HG02981 (cell line): Measurements from ENCODE around the gene IFNGR2.

Experiments
- ATAC-seq: cut with Tn5 transposase; IDR thresholded peaks from one replicate; pipeline ENCODE4 v1.9.1; 2021; ENCODE audit warnings: mild to moderate bottlenecking, moderate library complexity; ENCODE audit not compliant: unreplicated experiment

Gene IFNGR2

DNA sequence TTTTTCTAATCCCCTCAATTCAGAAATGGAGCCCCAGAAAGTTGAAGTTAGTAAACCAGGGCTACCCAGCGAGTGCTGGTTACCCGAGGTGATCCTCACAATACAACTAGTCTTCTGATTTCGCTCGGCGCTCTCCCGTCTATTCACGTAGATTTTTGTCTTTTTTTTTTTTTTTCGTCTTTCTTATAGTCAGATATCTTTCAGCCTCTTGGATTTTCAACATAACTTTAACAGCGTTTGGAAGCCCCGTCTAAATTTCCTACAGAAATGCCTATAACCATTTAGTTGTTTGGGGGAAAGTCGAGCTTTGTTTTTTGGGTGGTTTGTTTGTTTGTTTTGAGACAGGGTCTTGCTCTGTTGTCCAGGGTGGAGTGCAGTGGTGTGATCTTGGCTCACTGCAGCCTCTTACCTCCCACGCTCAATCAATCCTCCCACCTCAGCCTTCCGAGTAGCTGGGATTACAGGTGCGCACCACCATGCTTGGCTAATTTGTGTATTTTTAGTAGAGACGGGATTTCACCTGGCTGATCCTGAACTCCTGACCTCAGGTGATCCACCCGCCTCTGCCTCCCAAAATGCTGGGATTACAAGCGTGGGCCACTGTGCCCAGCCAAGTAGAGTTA lies 77.4 kb downstream of the IFNGR2 start:
- peak; percentile 0 for ATAC-seq

DNA sequence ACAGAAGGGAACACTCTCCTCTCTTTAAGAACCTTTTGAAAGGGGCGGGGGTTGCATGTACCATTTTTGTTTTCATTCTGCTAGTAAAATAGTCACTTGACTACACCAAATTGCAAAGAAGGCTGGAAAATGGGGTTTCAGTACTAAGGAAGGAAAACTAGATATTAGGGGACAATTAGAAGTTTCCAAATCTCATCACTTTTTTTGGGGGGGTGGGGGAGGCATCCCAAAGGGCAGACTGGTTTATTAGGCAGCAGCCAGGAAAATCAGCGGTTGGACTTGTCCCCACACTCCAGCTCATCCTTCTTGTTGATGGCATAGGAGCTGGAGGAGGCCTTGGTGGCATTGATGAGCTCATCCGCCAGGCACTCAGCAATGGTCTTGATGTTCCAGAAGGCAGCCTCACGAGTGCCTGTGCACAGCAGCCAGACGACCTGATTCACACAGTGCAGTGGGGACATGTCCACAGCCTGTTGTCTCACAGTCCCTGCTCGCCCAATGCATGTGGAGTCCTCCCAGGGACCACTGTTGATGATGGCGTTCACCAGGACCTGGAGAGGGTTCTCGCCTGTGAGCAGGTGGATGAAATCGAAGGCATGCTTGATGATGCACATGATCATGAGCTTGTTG lies 78.2 kb downstream of the IFNGR2 start:
- no peak for ATAC-seq
